Gastrocnemius medialis (tissue), 4 donors: Measurements from ENCODE around the gene ACAD9. TPM values are rescaled to one million over a fixed set of nuclear protein-coding genes. Genes with fewer than 3 reads are reported as not detected.

ENCODE experiments used
- ATAC-seq, 2 donors: fragments of 150-250 bp; one replicate each; pipeline ENCODE4 v1.9.1; 2016
- DNase-seq, 2 donors: peaks; one replicate each; pipeline ENCODE4 v3.0.0-alpha.2; 2019
- H3K27ac ChIP-seq, 4 donors: fragments of 200-600 bp; sonication (generic); 1 replicate in 1 of 4; 2 replicates in 3 of 4; pipeline ENCODE4 v1.5.1; 2016 to 2018; ENCODE audit warnings: mild to moderate bottlenecking in 2 of 4, moderate library complexity in 1 of 4
- H3K27me3 ChIP-seq, 3 donors: fragments of 200-600 bp; sonication (generic) in 2 of 3; 1 replicate in 1 of 3; 2 replicates in 2 of 3; pipeline versions ENCODE4 v1.5.1 to v1.6.0; 2016 to 2019; ENCODE audit warnings: mild to moderate bottlenecking in 1 of 3, moderate library complexity in 1 of 3
- H3K36me3 ChIP-seq, 2 donors: fragments of 200-600 bp; sonication (generic) in 1 of 2; one replicate each; pipeline ENCODE4 v1.5.1; 2017 to 2018
- H3K4me1 ChIP-seq, 2 donors: fragments of 200-600 bp; sonication (generic) in 1 of 2; one replicate each; pipeline ENCODE4 v1.5.1; 2016 to 2017; ENCODE audit warnings: mild to moderate bottlenecking in 2 of 2
- H3K4me3 ChIP-seq, 4 donors: fragments of 200-600 bp; sonication (generic) in 3 of 4; 1 replicate in 1 of 4; 2 replicates in 3 of 4; pipeline ENCODE4 v1.5.1; 2016 to 2019; ENCODE audit warnings: mild to moderate bottlenecking in 2 of 4
- H3K9me3 ChIP-seq, 3 donors: fragments of 200-600 bp; sonication (generic) in 2 of 3; 1 replicate in 1 of 3; 2 replicates in 2 of 3; pipeline ENCODE4 v1.5.1; 2016 to 2019
- CTCF ChIP-seq, 5 experiments: fragments of 450-650 bp in 3 of 5; fragments of 200-600 bp in 2 of 5; sonication (generic) in 2 of 5; IDR thresholded peaks in 4 of 5; conservative IDR thresholded peaks in 1 of 5; 1 replicate in 4 of 5; 2 replicates in 1 of 5; pipeline ENCODE4 v1.5.1; 2016 to 2019; ENCODE audit warnings: antibody characterized with exemption in 5 of 5, mild to moderate bottlenecking in 3 of 5, moderate library complexity in 3 of 5
- POLR2A ChIP-seq, 2 donors: fragments of 450-650 bp; IDR thresholded peaks; one replicate each; pipeline ENCODE4 v1.6.1; 2017; ENCODE audit warnings: antibody characterized with exemption in 2 of 2, mild to moderate bottlenecking in 2 of 2, moderate library complexity in 2 of 2
- in situ Hi-C, 4 donors: fragments of 200-750 bp; cut with MboI; loops; one replicate each; pipeline versions ENCODE4 v1.15.0 to v1.8.0; 2017; ENCODE audit warnings: low sequenced_read_pairs in 4 of 4
- intact Hi-C: fragments of 100-400 bp; cut with DNase I; formaldehyde crosslinking; loops from one replicate; pipeline ENCODE4 v1.15.1; 2023; ENCODE audit warnings: low total_unique reads
- total RNA-seq, 4 donors: library from RNA; depleted of rRNA; stranded (reverse); fragments of >200 nt; gene quantifications; one replicate each; pipeline versions ENCODE4 v1.1.0 to v1.2.3, GENCODE V29; 2016

The ACAD9 gene
- total RNA-seq, 4 donors from 2014 or later, result 26.3 to 43.0 (median 37.5) TPM

GRCh38 chr3:128940252-128940651, 60.8 kb downstream of the ACAD9 start:
- intact Hi-C loops, result no loop called here
- Histone ChIP-seq H3K4me3 (no peak overlapping the region), H3K27me3 (no peaks in the 10 kb centered on the region), H3K36me3 (no peaks in the 10 kb centered on the region), H3K4me1 (no peaks in the 10 kb centered on the region), H3K27ac (no peak overlapping the region), H3K9me3 (no peaks in the 10 kb centered on the region)
- DNase-seq, result no peak
- in situ Hi-C loops, result no loop called here
- TF ChIP-seq POLR2A (IDR thresholded peaks at IDR 0.05) (no peak), CTCF (IDR thresholded peaks at IDR 0.05 in 4 of 5, conservative IDR thresholded peaks at IDR 0.05 in 1 of 5) (no peak)
- no peak for ATAC-seq

- intact Hi-C loops (no loop called here), in situ Hi-C loops (no loop called here)
- no peaks in the 10 kb centered on the region for H3K9me3 ChIP-seq
- TF ChIP-seq CTCF (IDR thresholded peaks at IDR 0.05 in 4 of 5, conservative IDR thresholded peaks at IDR 0.05 in 1 of 5), result no peak
- no peak for TF ChIP-seq POLR2A (IDR thresholded peaks at IDR 0.05)
- H3K27ac ChIP-seq, result no peak overlapping the region
- DNase-seq (no peak), ATAC-seq (no peak)
- no peaks in the 10 kb centered on the region for H3K27me3 ChIP-seq
- no peak overlapping the region for H3K4me3 ChIP-seq
- no peaks in the 10 kb centered on the region for H3K4me1 ChIP-seq
- H3K36me3 ChIP-seq, result no peaks in the 10 kb centered on the region
Observed at GRCh38 chr3:128942161-128942952, 62.9 kb downstream of the ACAD9 start.

- in situ Hi-C loops (no loop called here), intact Hi-C loops (no loop called here)
- Histone ChIP-seq H3K27ac (no peak overlapping the region), H3K4me3 (no peak overlapping the region), H3K4me1 (no peaks in the 10 kb centered on the region), H3K36me3 (no peaks in the 10 kb centered on the region), H3K27me3 (no peaks in the 10 kb centered on the region), H3K9me3 (no peaks in the 10 kb centered on the region)
- ATAC-seq (no peak), DNase-seq (no peak)
- no peak for TF ChIP-seq POLR2A (IDR thresholded peaks at IDR 0.05)
- no peak for TF ChIP-seq CTCF (IDR thresholded peaks at IDR 0.05 in 4 of 5, conservative IDR thresholded peaks at IDR 0.05 in 1 of 5)
Observed at GRCh38 chr3:128945041-128945877, 65.8 kb downstream of the ACAD9 start.

GRCh38 chr3:128945878-128946175, 66.4 kb downstream of the ACAD9 start:
- in situ Hi-C loops (no loop called here), intact Hi-C loops (no loop called here)
- Histone ChIP-seq H3K27me3 (no peaks in the 10 kb centered on the region), H3K9me3 (no peaks in the 10 kb centered on the region), H3K36me3 (no peaks in the 10 kb centered on the region), H3K4me3 (no peak overlapping the region), H3K4me1 (no peaks in the 10 kb centered on the region), H3K27ac (no peak overlapping the region)
- ATAC-seq (no peak), DNase-seq (no peak)
- TF ChIP-seq CTCF (IDR thresholded peaks at IDR 0.05 in 4 of 5, conservative IDR thresholded peaks at IDR 0.05 in 1 of 5), result no peak
- TF ChIP-seq POLR2A (IDR thresholded peaks at IDR 0.05), result no peak
